ELF-1 (cell line): Measurements from ENCODE around the gene C17orf78.
"Not testable (repeated sequence)": the region's sequence is repeated elsewhere in the genome, so short reads cannot be mapped to it uniquely, and the experiment has no call there.

ENCODE experiments used
- DNase-seq: peaks from one replicate; pipeline ENCODE4 v3.0.0-alpha.2; 2016; ENCODE audit warnings: low read depth, low spot score

Gene C17orf78

DNA sequence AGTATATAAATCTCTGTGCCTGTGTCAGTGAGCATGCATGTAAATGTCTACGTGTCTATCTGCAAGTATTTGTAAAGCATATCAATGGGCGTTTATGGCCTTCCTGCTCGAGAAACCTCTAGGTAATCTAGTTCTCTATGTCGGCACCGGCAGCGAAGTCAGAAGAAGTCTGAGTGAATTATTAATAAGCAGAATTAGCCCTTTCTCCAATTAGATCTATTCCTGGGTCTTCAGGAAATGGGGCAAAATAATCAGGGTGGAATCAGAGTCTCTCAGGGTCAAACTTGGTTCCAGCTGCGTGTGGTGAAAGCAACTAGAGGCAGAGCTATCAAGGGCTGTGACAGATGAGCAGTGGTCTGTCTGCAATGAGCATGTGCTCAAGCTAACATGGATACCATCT lies at the start of gene C17orf78:
Gene C17orf78, plus strand, starts transcription at position 280 of the 400 bp plus-strand sequence. Its CDS starts 108 bp downstream, at position 388.
- no peak for DNase-seq

DNA sequence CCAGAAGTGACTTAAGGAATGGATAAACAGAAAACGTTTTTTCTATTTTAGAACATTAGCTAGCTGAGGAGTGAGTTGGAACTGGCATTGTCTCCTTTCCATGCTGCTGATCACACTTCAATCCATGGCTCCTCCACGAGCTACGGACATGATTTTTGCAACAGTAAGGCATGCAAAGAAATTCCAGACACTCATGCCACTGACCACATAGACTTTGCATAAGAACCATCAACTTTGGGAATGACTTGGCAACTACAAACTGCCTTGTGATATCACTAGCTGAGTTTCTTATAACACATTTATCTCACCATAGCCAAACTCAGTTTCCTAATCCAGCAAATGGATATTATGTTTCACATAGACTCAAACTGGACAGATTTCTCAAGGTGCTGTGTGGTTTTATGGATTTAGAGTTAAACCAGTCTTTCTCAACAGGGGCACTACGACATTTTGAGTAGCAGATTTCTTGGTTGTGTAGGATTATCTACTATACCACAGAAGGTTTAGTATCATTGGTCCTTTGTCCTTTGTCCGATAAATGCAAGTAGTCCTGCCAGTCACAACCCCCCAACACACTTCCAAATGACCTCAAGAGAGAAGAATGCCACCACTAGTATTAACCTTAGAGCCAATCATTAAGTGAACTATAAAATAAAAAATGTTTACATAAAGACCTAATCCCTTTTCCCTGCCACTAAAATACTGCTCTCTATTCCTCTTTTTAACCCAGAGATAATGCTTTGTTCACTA lies 48.3 kb upstream of the C17orf78 start:
- DNase-seq = no peak

DNA sequence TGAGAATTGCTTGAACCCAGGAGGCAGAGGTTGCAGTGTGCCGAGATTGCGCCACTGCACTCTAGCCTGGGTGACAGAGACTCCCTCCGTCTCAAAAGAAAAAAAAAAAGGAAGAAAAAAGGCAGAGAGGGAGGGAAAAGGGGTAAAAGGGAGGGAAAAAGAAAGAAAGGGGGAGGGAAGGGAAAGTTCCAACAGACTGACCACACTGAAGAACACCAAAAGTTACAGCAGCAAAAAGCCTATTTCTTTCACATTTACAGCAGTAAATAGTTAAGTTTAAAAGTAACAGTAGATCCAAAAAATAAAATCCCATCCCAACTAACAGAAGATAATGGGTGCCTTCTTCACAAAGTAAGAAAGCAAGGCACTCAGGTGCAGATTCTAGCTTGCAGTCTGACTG lies 36.9 kb upstream of the C17orf78 start:
- no peak for DNase-seq

DNA sequence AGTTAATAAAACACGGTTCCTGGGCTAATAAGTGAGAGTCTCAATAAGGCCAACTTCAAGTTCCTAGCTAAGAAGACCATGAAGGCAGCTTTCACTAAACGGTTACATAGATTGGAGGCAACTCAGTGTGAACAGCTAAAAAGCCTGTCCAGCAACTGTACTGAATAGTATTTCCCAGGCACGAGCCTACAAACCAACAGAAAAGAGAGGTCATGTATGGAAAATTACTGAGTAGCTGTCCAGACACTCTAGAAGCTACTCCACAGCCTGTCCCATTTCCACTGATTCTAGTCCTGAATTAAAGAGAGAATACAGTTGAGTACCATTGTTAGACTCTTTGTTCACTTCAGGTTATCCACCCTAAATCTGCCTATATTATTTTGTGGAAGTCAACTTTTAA lies 36.5 kb upstream of the C17orf78 start:
- no peak for DNase-seq

DNA sequence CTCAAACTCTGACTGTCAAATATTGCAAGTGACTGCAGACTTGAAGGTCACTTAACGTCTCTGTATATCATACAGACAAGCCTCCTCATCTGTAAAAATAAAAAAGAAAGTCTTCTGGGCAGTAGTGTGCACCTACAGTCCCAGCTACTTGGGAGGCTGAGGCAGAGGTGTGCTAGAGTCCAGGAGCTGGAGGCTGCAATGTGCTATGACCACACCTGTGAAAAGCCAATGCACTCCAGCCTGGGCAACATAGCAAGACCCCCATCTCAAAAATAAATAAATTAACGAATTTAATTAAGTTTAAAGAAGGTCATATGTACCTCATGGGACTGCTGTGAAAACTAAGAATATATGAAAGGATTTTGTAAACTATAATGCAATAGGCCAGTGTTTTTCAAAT lies 35.0 kb upstream of the C17orf78 start:
- no peak for DNase-seq

DNA sequence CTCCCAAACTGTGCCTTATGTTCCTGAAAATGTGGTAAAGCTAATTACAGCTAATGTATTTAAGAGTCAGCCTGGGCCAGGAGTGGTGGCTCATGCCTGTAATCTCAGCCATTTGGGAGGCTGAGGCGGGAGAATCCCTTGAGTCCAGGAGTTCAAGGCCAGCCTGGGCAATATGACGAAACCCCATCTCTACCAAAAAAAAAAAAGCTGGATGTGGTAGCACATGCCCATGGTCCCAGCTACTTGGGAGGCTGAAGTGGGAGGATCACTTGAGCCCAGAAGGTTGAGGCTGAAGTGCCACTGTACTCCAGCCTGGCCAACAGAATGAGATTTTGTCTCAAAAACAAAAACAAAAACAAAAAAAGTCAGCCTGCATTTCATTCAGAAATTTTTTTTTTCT lies 33.2 kb upstream of the C17orf78 start:
- DNase-seq = no peak

DNA sequence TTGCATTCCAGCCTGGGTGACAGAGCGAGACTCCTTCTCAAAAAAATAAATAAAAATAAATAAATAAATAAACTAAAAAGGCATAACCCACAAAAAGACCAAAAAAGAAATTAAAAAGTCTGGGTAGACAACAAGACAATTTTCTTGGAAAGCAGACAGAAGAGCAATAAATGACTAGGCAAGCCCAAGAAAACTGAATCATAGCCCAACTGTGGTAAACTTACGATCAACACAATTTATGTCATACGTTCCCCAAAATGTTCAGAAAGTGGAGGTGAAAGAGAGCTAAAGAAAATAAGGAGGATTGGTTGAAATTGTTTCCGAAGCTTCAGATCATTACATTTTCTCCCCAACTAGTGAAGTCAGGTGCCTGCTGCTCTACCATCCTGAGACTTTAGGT lies 31.3 kb upstream of the C17orf78 start:
- no peak for DNase-seq

DNA sequence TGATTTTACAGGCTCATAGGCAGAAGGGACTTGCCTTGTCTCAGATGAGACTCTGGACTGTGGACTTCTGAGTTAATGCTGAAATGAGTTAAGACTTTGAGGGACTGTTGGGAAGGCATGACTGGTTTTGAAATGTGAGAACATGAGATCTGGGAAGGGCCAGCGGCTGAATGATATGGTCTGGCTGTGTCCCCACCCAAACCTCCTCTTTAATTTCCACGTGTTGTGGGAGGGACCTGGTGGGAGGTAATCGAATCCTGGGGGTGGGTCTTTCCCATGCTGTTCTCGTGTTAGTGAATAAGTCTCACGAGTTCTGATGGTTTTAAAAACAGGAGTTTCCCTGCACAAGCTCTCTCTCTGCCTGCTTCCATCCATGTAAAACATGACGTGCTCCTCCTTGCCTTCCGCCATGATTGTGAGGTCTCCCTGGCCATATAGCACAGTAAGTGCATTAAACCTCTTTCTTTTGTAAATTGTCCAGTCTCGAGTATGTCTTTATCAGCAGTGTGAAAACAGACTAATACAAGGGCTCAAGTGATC lies 28.9 kb upstream of the C17orf78 start:
- DNase-seq = not testable (repeated sequence)

DNA sequence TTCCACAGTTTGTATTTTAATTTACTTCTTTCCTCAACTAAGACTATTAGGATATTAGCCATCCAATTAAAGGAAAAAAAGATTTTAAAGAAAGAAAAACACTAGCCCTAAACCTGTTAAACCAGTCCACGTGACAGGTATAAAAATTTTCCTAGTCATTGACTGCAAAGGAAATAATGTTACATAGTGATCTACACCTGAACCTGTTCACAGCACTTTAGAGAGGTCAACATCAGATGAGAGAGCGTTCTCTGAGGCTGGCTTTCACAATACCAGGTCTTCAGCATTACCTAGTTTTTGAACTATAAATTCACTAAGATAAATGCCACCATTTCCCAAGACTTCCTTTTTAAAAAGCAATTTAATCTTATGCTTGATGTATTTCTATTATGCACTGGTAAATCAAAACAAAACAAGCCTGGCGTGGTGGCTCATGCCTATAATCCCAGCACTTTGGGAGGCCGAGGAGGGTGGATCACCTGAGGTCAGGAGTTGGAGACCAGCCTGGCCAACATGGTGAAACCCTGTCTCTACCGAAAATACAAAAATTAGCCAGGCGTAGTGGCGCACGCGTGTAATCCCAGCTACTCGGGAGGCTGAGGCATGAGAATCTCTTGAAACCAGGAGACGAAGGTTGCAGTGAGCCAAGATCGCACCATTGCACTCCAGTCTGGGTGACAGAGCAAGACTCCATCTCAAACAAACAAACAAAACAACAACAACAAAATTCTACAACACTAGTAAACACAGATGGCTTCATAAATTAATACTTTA lies 18.8 kb upstream of the C17orf78 start:
- not testable (repeated sequence) for DNase-seq

DNA sequence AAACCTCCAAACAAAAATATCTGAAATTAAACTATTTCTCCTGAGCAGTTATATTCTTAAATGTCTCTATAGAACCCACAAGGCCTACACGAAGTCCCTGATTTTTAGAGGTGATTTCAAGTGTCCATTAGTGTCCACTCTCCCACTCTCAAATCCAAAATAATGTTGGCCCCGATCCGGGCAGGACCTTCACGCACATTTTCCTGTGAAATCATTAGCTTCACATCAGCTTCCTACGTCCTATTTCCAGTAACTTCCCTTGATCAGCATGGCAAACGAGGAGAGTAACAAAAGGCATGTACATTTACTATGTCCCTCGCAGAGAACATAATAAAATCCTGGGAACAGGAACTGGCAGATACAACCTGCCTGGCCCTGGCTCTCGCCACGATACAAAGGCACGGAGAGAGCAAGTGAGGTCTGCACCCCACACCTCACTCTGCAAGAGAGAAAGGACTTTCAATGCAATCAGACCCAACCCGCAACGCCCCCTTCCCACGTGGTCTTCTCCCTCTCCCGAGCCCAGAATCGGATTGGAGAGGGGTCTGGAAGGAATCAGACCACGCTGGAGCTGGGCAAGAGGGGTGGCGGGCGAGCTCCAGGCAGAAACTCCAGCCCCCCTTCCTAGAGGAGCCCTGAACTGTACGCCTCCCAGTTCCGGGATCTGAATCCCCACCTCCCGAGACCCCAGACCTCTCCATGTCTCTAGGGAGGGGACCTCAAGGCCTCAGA lies 17.5 kb upstream of the C17orf78 start:
- DNase-seq = peak; percentile 89

DNA sequence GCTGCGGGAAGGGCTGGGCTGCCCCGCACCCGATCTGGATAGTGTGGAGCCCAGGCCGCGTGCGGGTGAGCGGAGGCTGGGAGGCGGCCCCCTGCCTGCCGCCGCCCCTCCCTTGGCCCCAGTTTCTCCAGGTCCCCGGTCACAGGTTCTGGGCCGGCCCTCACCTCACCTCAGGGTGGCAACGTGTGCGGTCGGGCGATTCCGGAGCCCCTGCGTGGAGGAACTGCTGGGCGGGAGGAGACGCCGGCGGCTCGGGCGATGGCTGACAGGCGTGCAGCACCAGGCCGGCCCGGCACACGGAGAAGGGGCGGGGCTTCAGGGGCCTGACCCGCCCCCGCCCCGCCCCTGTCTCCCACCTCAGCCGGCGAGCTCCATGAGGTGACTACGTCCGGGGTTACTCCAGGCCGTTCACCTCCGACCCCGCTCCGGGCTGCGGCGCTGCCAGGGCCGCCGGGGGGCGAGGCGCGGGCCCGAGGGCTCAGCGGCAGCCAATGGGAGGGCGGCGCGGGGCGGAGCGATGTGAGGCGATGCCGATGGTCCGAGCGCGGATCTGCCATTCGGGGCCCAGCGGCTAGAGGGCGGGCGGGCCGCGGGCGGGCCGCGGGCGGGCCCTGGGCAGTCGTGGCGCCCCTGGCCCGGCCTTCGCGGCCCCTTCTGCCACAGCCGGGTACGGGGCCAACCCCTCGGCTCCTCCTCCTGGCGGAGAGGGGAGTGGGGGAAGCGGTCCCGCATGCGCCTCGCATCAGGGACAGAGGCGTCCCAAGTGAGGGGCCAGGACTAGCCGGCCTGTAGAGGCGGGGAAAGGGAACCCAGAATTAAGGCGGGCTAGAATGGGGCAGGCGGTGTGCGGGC lies 16.7 kb upstream of the C17orf78 start:
- peak; percentile 99 for DNase-seq

DNA sequence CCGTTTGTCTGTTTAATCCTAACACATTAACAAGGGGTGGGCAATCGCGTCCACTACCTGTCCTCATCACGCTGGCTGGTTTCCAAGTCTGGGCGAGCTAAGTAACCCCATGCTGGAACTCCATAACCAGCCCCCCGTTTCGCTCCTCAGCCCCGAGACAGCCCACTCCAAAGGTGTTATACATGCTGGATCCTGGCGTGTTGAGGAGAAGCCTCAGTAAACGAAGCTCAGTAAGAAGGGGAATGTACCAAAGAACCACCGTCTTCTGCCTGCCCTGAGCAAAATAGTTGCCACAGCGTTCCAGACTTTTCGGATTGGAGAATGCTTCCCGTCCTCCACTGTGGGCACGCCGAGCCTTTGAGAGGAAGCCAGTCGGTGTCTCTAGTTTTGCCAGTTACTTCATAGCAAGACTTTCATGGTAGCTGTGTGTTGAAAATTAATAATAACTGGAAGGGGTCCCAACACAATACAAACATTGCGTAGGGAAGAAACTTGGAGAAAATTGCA lies 16.1 kb upstream of the C17orf78 start:
- no peak for DNase-seq

DNA sequence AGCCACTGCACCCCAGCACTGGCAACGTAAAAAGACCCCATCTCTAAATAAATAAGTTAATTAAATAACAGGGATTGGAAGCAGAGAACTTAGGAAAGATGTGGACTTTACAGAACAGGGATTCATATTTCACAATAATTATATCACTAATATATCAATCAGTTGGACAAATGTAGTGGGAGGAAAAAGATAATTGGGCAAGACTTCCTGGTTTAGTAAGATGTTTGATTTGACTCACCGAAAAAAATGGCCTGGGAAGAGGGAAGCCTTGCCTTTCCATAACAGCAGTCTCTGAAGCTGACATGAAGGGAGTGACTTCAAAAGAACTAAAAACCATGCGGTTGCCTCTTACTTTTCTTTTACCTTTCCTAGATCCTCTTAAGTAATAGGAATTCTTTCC lies 15.2 kb upstream of the C17orf78 start:
- DNase-seq = no peak

DNA sequence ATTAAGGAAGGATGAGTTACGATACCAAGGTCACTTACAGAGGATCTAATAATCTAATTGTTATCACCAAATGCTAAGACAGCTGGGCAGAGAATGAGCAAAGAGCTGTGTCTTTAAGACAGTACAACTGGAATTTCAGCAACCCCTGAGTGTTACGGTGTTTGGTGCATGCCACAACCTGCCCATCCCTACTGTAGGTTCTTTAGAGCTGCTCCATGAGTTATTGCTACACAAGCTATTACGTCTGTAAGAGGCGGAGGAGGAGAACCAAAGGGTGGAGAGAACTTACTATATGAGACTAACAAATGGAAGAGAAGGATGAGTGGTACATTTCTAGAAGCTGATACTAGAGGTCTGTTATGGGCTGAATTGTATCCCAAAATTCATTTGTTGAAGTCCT lies 14.2 kb upstream of the C17orf78 start:
- no peak for DNase-seq

DNA sequence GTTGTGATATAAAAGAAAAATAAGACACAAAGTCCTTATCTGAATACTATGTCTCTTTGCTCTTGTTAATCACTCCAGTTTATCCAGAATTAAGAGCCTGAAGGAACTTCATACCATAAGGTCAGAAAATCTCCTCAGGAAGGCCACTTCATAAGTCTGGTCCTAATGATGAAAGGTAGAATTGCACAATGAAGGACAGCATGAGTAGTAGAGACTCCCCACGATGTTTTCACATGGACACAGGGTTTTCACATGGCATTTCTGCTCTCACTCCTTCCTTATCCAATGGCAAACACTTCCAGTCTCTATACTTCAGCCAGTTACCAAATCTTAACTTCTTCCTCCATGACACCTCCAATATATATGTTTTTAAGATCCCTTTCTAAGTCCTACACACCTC lies 10.2 kb upstream of the C17orf78 start:
- DNase-seq = no peak

DNA sequence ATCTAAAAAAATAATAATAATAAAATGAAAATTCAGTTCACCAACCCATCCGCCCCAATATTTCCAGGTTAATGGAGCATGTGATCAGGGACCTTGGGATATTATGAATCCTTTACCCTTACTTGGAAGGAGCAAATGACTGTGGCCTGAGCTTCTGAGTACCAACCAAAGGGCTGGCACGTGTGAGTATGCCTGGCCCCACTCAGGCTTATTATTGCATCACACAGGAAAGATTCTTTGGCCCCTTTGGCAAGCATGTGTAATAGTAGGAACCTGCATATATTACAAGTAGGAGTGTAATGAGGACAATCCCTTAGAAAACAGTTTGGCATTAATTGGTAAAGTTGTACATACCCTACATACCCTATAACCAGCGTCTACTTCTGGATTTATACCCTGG lies 7.2 kb upstream of the C17orf78 start:
- no peak for DNase-seq

DNA sequence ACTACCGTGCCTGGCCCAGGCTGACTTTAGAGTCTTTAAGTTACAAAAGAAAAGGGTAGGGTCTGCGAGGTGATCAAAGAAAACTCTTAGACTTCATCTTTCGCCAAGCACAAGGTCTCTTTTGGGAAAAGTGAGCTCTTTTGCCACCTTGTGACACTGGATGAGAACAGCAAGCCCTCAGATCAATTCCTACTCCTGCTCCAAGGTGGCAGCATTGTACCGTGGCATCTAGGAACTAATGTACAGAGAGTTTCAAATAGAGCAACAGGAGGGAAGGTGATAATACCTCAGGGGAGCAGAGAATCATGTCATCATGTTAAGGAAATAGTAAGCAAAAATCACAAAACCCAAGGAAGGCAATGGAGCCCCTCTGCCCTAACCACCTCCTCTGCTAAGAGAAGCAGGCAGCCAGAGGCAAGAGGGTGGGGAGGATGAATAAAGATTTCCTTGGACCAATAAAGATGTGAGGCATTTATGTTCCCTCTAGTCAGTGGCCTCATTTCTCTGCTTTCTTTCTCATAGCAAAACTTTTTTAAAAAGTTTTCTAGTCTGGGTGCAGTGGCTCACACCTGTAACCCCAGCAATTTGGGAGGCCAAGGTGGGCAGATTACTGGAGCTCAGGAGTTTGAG lies 2.1 kb upstream of the C17orf78 start:
- DNase-seq = peak; percentile 82

DNA sequence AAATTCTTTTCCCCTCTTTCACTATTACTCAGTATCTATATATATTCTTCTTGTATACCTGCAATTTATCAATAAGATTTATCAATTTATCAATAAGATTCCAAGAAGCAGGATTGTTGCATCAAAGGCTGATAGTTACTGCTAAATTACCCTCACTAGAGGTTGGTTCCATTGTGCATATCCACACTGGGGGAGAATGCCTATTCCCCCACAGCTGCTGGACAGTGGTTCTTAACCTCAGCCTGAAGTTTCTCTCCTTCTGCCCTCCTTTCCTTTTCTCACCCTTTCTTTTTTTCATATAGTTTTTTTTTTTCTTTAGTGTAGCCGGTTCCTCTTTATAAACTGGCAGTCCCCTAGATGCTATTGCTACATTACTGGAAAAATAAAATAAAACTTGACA lies 6.3 kb downstream of the C17orf78 start:
- DNase-seq = no peak

DNA sequence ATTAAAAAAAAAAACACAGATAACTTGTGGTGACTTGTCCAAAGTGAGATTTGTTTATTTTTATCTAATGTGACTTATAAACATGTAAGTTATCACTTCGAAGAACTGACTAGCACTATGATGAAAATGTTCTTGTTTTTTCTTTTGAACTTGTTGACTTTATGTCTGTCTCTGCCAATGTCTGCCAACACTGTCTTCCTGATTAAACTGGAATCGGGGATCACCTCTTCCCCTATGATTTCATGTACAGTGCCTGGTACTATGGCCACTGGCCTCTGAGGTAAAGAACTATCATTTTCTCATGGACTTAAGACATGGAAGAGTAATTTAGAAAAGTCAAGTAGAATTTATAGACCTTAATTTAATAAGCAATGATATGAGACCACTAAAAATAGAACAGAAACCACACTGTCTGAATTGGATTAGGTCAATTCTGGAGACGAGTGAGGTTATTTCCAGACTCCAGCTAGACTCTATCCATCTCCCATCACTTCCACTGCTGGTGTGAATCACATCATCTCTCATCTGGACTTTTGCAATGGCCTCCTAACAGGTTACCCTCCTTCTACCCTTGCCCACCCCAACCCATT lies 8.9 kb downstream of the C17orf78 start:
- DNase-seq = no peak

DNA sequence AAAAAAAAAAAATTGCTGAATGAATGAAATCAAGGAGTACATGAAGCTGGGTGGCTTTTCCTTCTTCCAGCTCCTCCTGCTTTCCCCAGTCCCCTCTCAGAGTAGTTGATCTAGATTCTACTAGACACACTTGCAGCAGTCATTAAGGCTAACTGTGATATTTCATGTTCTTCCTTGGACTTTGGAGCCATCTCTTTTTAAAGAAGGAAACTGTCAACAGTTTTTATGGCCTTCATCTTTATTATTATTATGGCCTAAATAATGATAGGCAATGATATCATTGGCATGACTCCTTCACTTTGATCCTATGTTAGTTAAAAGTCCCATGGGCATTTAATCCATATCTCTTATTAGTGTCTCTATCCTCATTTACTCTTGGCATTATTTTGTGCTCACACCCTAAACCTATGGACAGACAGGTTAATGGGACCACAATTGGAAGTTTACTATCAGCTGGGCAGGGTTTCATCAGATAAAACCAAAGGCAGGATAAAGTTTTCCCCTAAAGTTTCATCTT lies 9.7 kb downstream of the C17orf78 start:
- DNase-seq = no peak
